Activated naive CD8-positive, alpha-beta T cell treated with anti-CD3 and anti-CD28 coated beads, Interleukin-2, amount 10 ng/mL, durations not matched to agents 7 days and 5 days (primary cell): Measurements from ENCODE around the gene SLC26A11. TPM values are rescaled to one million over a fixed set of nuclear protein-coding genes. Genes with fewer than 3 reads are reported as not detected.
"Not testable (repeated sequence)": the region's sequence is repeated elsewhere in the genome, so short reads cannot be mapped to it uniquely, and the experiment has no call there.

Experiments used
- ATAC-seq: fragments of 150-1000 bp; cut with Tn5 transposase; one replicate; pipeline ENCODE4 v1.10.0; 2021; ENCODE audit warnings: low read depth, moderate library complexity
- POLR2A ChIA-PET: fragments of 350-600 bp; sonication (Branson Sonifier 250); formaldehyde crosslinking; loops from one replicate; lab custom pipeline; 2021; ENCODE audit warnings: antibody characterized with exemption; lab: Charles Lee
- DNase-seq: peaks from one replicate; pipeline ENCODE4 v3.0.0; 2021
- H3K27ac Mint-ChIP-seq: one replicate; pipeline ENCODE4 v1.8.0; 2022; ENCODE audit warnings: mild to moderate bottlenecking, mixed read lengths
- H3K27me3 Mint-ChIP-seq: one replicate; pipeline ENCODE4 v1.8.0; 2022; ENCODE audit warnings: mild to moderate bottlenecking, moderate library complexity, mixed read lengths
- H3K36me3 Mint-ChIP-seq: one replicate; pipeline ENCODE4 v1.8.0; 2021; ENCODE audit warnings: mild to moderate bottlenecking, mixed read lengths
- H3K4me1 Mint-ChIP-seq: one replicate; pipeline ENCODE4 v1.8.0; 2021; ENCODE audit warnings: mixed read lengths
- H3K4me3 Mint-ChIP-seq: one replicate; pipeline ENCODE4 v1.8.0; 2022; ENCODE audit warnings: mild to moderate bottlenecking, moderate library complexity, mixed read lengths
- H3K9me3 Mint-ChIP-seq: one replicate; pipeline ENCODE4 v1.8.0; 2021; ENCODE audit warnings: mixed read lengths
- total RNA-seq, 2 experiments: library from RNA; stranded (reverse); gene quantifications; one replicate each; pipeline ENCODE4 v1.2.3, GENCODE V29; 2021

Gene SLC26A11
- total RNA-seq, 2 experiments from 2014 or later, result 45.3 to 45.4 TPM

- Mint-ChIP-seq H3K27me3 (no peaks in the 10 kb centered on the region), H3K36me3 (no peaks in the 10 kb centered on the region), H3K27ac (no peak overlapping the region), H3K9me3 (no peaks in the 10 kb centered on the region), H3K4me1 (no peaks in the 10 kb centered on the region), H3K4me3 (no peak overlapping the region)
- ATAC-seq (no peak), DNase-seq (no peak)
- POLR2A ChIA-PET, result no interaction called here
Observed at GRCh38 chr17:80187090-80187489, 33.1 kb upstream of the SLC26A11 start.

GRCh38 chr17:80187515-80187941, 32.7 kb upstream of the SLC26A11 start:
- DNase-seq (no peak), ATAC-seq (no peak)
- H3K27me3 Mint-ChIP-seq, result no peaks in the 10 kb centered on the region
- H3K4me3 Mint-ChIP-seq, result no peak overlapping the region
- POLR2A ChIA-PET, result no interaction called here
- no peaks in the 10 kb centered on the region for H3K9me3 Mint-ChIP-seq
- H3K27ac Mint-ChIP-seq, result no peak overlapping the region
- H3K4me1 Mint-ChIP-seq, result no peaks in the 10 kb centered on the region
- H3K36me3 Mint-ChIP-seq, result no peaks in the 10 kb centered on the region

GRCh38 chr17:80189611-80190010, 30.6 kb upstream of the SLC26A11 start:
- no peak for ATAC-seq
- Mint-ChIP-seq H3K27ac (no peak overlapping the region), H3K36me3 (no peaks in the 10 kb centered on the region), H3K27me3 (peaks cover 11% of the 10 kb centered on the region), H3K9me3 (no peaks in the 10 kb centered on the region), H3K4me3 (no peak overlapping the region), H3K4me1 (no peaks in the 10 kb centered on the region)
- no peak for DNase-seq
- POLR2A ChIA-PET, result no interaction called here

- no peak for ATAC-seq
- Mint-ChIP-seq H3K27ac (no peak overlapping the region), H3K4me1 (no peaks in the 10 kb centered on the region), H3K27me3 (peaks cover 11% of the 10 kb centered on the region), H3K36me3 (no peaks in the 10 kb centered on the region), H3K4me3 (no peak overlapping the region), H3K9me3 (no peaks in the 10 kb centered on the region)
- POLR2A ChIA-PET, result interaction anchor here (0.7 kb wide), 1 partner anchor 105 kb away, joined by 3 read pairs; no protein-coding TSS in a partner anchor
- no peak for DNase-seq
Observed at GRCh38 chr17:80190716-80191115, 29.5 kb upstream of the SLC26A11 start.

GRCh38 chr17:80191192-80191591, 29.0 kb upstream of the SLC26A11 start:
- no peaks in the 10 kb centered on the region for H3K36me3 Mint-ChIP-seq
- no peaks in the 10 kb centered on the region for H3K9me3 Mint-ChIP-seq
- ATAC-seq, result no peak
- POLR2A ChIA-PET, result interaction anchor here (0.7 kb wide), 1 partner anchor 105 kb away, joined by 3 read pairs; no protein-coding TSS in a partner anchor
- no peak overlapping the region for H3K4me3 Mint-ChIP-seq
- no peaks in the 10 kb centered on the region for H3K4me1 Mint-ChIP-seq
- no peak overlapping the region for H3K27ac Mint-ChIP-seq
- DNase-seq, result no peak
- H3K27me3 Mint-ChIP-seq, result peaks cover 11% of the 10 kb centered on the region

GRCh38 chr17:80191865-80192661, 28.2 kb upstream of the SLC26A11 start:
- Mint-ChIP-seq H3K4me1 (no peaks in the 10 kb centered on the region), H3K36me3 (no peaks in the 10 kb centered on the region), H3K4me3 (no peak overlapping the region), H3K27me3 (peaks cover 11% of the 10 kb centered on the region), H3K9me3 (no peaks in the 10 kb centered on the region), H3K27ac (no peak overlapping the region)
- POLR2A ChIA-PET, result no interaction called here
- ATAC-seq, result no peak
- no peak for DNase-seq

GRCh38 chr17:80195141-80195540, 25.1 kb upstream of the SLC26A11 start:
- no peaks in the 10 kb centered on the region for H3K4me1 Mint-ChIP-seq
- POLR2A ChIA-PET, result no interaction called here
- peaks cover 11% of the 10 kb centered on the region for H3K27me3 Mint-ChIP-seq
- H3K9me3 Mint-ChIP-seq, result no peaks in the 10 kb centered on the region
- ATAC-seq, result no peak
- H3K4me3 Mint-ChIP-seq, result no peak overlapping the region
- DNase-seq, result no peak
- H3K36me3 Mint-ChIP-seq, result no peaks in the 10 kb centered on the region
- H3K27ac Mint-ChIP-seq, result no peak overlapping the region

GRCh38 chr17:80195671-80196529, 24.3 kb upstream of the SLC26A11 start:
- Mint-ChIP-seq H3K27me3 (peaks cover 11% of the 10 kb centered on the region), H3K4me1 (no peaks in the 10 kb centered on the region), H3K36me3 (no peaks in the 10 kb centered on the region), H3K4me3 (no peak overlapping the region), H3K27ac (no peak overlapping the region), H3K9me3 (no peaks in the 10 kb centered on the region)
- DNase-seq (peak; percentile 70), ATAC-seq (no peak)
- POLR2A ChIA-PET, result interaction anchor here (0.7 to 1.4 kb wide), 2 partner anchors 63 to 93 kb away, joined by 3 to 4 read pairs; no protein-coding TSS in a partner anchor

- DNase-seq, result no peak
- no peaks in the 10 kb centered on the region for H3K36me3 Mint-ChIP-seq
- no peak overlapping the region for H3K4me3 Mint-ChIP-seq
- H3K4me1 Mint-ChIP-seq, result no peaks in the 10 kb centered on the region
- H3K27ac Mint-ChIP-seq, result no peak overlapping the region
- no peaks in the 10 kb centered on the region for H3K9me3 Mint-ChIP-seq
- H3K27me3 Mint-ChIP-seq, result peaks cover 11% of the 10 kb centered on the region
- POLR2A ChIA-PET, result interaction anchor here (1.4 kb wide), 1 partner anchor 92 kb away, joined by 4 read pairs; no protein-coding TSS in a partner anchor
- ATAC-seq, result no peak
Observed at GRCh38 chr17:80196652-80197051, 23.6 kb upstream of the SLC26A11 start.

GRCh38 chr17:80198144-80198661, 22.0 kb upstream of the SLC26A11 start:
- no peak overlapping the region for H3K4me3 Mint-ChIP-seq
- POLR2A ChIA-PET, result no interaction called here

GRCh38 chr17:80199295-80199694, 20.9 kb upstream of the SLC26A11 start:
- H3K27me3 Mint-ChIP-seq, H3K27ac Mint-ChIP-seq, H3K4me3 Mint-ChIP-seq, DNase-seq, ATAC-seq, H3K4me1 Mint-ChIP-seq, H3K36me3 Mint-ChIP-seq, H3K9me3 Mint-ChIP-seq: not testable (repeated sequence)
- POLR2A ChIA-PET, result interaction anchor here (0.7 kb wide), 2 partner anchors 83 to 129 kb away, joined by 4 to 6 read pairs; no protein-coding TSS in a partner anchor

More at GRCh38 chr17:80198144-80198661, 22.0 kb upstream of the SLC26A11 start:
- Mint-ChIP-seq H3K27ac (no peak overlapping the region), H3K9me3 (no peaks in the 10 kb centered on the region), H3K36me3 (no peaks in the 10 kb centered on the region), H3K27me3 (peaks cover 8% of the 10 kb centered on the region), H3K4me1 (no peaks in the 10 kb centered on the region)
- ATAC-seq, result no peak
- no peak for DNase-seq

GRCh38 chr17:80201446-80201845, 18.8 kb upstream of the SLC26A11 start:
- Mint-ChIP-seq H3K27ac (no peak overlapping the region), H3K4me1 (no peaks in the 10 kb centered on the region), H3K36me3 (no peaks in the 10 kb centered on the region), H3K9me3 (no peaks in the 10 kb centered on the region), H3K4me3 (no peak overlapping the region), H3K27me3 (no peaks in the 10 kb centered on the region)
- DNase-seq (no peak), ATAC-seq (no peak)
- POLR2A ChIA-PET, result no interaction called here

- Mint-ChIP-seq H3K9me3 (no peaks in the 10 kb centered on the region), H3K36me3 (no peaks in the 10 kb centered on the region), H3K27ac (no peak overlapping the region), H3K27me3 (no peaks in the 10 kb centered on the region), H3K4me3 (no peak overlapping the region), H3K4me1 (no peaks in the 10 kb centered on the region)
- DNase-seq (no peak), ATAC-seq (no peak)
- POLR2A ChIA-PET, result no interaction called here
Observed at GRCh38 chr17:80202197-80202596, 18.0 kb upstream of the SLC26A11 start.
